ENCODE data around the gene CD247.

The CD247 gene

DNA sequence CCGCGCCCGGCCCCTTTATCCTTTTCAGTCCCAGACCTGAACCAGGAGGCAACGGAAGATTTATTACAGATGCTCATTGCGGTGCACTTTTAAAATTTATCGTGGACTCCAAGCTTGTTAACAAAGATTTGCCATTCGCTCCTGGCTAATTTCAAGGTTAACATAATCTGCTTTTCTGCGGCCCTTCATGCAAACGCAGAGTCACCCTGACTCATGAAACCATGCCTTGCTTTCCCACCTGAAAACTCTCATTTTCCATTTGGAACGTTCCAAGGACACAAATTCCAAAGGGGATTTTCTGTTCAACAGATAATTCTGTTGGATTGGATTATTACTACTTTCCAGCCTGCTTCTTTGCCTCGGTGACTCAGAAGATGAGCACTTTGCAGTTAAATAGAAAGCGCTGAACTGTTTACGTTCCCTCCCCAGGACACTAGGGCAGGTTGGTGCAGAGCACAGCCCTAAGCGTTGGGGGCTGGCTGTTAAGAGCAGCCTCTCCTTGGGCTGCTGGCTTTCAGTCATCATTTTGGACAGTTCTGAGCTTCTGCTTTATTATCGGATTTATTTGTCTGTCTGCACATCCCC, 51.1 kb downstream of the CD247 start:
- in situ Hi-C loops (cut with HindIII; ENCODE audit: low sequenced_read_pairs) = no loop called here
- TF ChIP-seq, protein P1, sequence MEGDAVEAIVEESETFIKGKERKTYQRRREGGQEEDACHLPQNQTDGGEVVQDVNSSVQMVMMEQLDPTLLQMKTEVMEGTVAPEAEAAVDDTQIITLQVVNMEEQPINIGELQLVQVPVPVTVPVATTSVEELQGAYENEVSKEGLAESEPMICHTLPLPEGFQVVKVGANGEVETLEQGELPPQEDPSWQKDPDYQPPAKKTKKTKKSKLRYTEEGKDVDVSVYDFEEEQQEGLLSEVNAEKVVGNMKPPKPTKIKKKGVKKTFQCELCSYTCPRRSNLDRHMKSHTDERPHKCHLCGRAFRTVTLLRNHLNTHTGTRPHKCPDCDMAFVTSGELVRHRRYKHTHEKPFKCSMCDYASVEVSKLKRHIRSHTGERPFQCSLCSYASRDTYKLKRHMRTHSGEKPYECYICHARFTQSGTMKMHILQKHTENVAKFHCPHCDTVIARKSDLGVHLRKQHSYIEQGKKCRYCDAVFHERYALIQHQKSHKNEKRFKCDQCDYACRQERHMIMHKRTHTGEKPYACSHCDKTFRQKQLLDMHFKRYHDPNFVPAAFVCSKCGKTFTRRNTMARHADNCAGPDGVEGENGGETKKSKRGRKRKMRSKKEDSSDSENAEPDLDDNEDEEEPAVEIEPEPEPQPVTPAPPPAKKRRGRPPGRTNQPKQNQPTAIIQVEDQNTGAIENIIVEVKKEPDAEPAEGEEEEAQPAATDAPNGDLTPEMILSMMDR (IDR thresholded peaks at IDR 0.05; ENCODE audit: low read depth, low read length, missing control alignments) = no peak
- DNase-seq (ENCODE audit: low read depth) = no peak
- no peak overlapping the region for H3K4me3 ChIP-seq (ENCODE audit: low read depth, low read length)

DNA sequence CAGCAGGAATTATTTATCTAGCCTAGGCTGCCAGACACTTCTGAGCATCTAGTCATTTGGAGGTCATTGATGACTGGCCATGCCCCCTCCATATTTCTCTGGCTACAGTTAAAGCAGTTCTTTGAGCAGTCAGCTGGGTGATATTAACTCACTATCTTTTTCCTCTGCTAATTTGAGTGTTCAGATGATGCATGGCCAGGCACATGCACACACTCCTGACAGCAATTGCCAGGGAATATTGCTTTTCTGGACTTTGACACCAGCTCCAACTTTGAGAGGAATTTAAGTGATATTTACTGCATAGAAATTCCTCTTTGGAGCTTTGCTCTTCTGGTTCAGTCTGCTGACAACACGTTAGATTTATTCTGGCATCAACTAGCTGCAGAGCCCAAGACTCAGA, 52.6 kb downstream of the CD247 start:
- in situ Hi-C loops (cut with HindIII; ENCODE audit: low sequenced_read_pairs) = no loop called here
- H3K4me3 ChIP-seq (ENCODE audit: low read depth, low read length) = no peak overlapping the region
- no peak for DNase-seq (ENCODE audit: low read depth)
- TF ChIP-seq, protein P1 (IDR thresholded peaks at IDR 0.05; ENCODE audit: low read depth, low read length, missing control alignments) = no peak

DNA sequence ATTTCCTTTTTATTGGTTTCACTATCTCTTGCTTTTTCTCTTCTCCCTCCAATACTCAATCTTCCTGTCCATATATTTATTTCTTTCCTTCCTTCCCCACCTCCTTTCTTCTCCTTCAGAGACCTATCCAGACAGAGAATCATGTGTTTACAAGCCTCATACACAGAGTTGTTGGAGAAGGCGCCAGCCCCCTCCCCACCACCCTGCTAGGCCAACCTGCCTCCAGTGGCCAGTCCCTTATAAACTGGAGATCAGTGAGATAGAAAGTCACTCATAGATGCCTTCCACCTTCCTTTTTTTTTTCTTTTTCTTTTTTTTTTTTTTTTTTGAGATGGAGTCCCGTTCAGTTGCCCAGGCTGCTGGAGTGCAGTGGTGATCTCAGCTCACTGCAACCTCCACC, 53.3 kb downstream of the CD247 start:
- TF ChIP-seq, protein P1 (IDR thresholded peaks at IDR 0.05; ENCODE audit: low read depth, low read length, missing control alignments) = no peak
- no peak for DNase-seq (ENCODE audit: low read depth)
- H3K4me3 ChIP-seq (ENCODE audit: low read depth, low read length) = no peak overlapping the region
- in situ Hi-C loops (cut with HindIII; ENCODE audit: low sequenced_read_pairs) = no loop called here

DNA sequence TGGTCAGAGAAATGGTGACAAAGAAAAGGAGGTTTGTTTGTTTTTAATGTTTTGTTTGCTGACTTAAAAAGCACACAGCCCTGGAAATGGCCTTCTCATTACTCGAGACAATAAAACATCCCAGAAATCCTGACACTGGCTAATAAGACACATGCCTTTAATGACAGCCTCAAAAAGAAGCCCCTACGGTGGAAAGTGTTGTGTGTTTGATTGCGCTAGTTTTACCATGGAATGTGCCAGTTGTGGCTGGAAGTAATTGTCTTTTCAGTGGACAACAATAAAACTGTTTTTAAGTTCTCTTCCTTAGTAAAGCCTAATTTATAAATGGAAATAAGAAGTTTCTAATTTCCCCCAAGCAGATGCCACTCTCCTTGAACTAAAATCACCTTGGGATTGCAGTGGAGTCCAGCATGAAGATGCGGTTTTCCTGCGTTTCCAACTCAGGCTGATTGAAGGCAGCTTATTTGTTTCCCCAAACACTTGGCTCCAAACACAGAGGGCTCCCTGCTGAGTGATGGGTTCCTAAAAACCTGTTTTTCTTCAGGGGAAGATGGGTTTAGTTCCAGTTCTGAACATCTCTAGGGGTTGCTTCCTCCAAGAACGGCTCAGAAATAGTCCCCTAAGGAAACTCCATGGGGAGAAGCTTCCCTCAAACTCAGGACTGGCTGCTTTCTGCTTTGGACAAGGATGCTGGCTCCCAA, 54.3 kb downstream of the CD247 start:
- DNase-seq (ENCODE audit: low read depth) = no peak
- in situ Hi-C loops (cut with HindIII; ENCODE audit: low sequenced_read_pairs) = no loop called here
- H3K4me3 ChIP-seq (ENCODE audit: low read depth, low read length) = no peak overlapping the region
- TF ChIP-seq, protein P1 (IDR thresholded peaks at IDR 0.05; ENCODE audit: low read depth, low read length, missing control alignments) = no peak

DNA sequence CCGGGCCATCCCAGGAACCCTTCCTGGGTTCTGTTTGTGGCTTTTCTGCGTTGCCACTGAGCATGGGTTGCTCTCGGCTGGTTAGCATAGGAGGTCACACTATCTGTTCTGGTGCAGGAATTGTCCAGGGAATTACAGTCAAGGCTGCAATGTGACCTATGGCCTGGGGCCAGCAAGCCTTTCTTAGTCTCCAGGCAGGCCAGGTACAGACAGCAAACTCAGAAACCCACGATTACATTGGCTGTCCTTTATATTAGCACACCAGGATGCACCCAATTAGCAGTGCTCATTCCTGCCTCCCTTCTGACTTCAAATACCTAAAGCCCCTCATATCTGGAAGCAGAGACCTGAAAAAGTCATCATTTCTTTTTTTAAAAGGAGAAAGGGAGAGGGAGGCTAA, 55.2 kb downstream of the CD247 start:
- no peak overlapping the region for H3K4me3 ChIP-seq (ENCODE audit: low read depth, low read length)
- DNase-seq (ENCODE audit: low read depth) = no peak
- TF ChIP-seq, protein P1 (IDR thresholded peaks at IDR 0.05; ENCODE audit: low read depth, low read length, missing control alignments) = no peak
- in situ Hi-C loops (cut with HindIII; ENCODE audit: low sequenced_read_pairs) = no loop called here

DNA sequence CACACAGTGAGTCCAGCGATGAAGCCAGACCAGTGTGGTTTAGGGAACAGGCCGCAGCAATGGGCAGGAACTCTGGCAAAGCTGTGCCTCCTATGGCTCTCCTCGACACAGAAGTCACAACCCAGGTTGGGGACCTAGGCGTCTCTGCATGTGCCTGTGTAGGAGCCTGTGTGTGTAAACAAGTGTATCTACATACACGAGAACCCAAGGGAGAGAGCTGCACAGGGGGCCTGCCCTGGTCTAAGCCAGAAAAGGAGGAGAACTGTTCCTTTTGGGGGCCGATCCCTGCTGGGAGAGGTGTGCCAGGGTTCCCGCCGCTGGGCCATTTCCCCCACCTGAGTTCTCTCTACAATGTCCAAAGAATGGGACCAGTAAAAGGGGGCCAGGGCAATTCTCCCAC, 56.0 kb downstream of the CD247 start:
- TF ChIP-seq, protein P1 (IDR thresholded peaks at IDR 0.05; ENCODE audit: low read depth, low read length, missing control alignments) = no peak
- H3K4me3 ChIP-seq (ENCODE audit: low read depth, low read length) = no peak overlapping the region
- DNase-seq (ENCODE audit: low read depth) = no peak
- in situ Hi-C loops (cut with HindIII; ENCODE audit: low sequenced_read_pairs) = no loop called here
